ENCODE results near the gene RBM20. TPM values are rescaled to one million over a fixed set of nuclear protein-coding genes. Genes with fewer than 3 reads are reported as not detected.

Gene RBM20
- total RNA-seq, 1 donor from 2014 or later: 0.58 TPM

DNA sequence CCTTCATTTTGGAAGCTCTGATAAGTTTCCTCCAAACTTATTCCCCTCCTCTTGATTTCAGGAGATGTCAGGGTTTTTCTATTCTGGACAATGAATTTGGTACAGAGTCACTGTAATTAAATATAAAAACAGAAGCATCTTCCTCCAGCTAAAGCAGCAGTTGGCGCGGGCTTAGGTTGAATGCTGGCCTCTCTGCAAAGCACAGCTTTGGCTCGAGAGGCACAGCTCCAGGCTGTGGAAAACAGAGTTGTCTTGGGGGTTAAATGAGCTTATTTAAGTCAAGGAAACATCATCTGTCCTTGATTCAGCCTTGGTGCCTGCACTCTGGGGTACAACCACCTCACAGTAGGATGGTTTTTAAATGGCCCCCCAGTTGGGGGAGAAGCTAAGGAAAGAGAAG is 192.6 kb downstream of the RBM20 start:
- Mint-ChIP-seq H3K4me1 (peaks cover 51% of the 10 kb centered on the region), H3K27me3 (ENCODE audit: low read depth) (no peaks in the 10 kb centered on the region), H3K9me3 (no peaks in the 10 kb centered on the region), H3K36me3 (ENCODE audit: low read depth) (no peaks in the 10 kb centered on the region), H3K27ac (ENCODE audit: unreplicated experiment) (no peak overlapping the region), H3K4me3 (no peak overlapping the region)
- DNase-seq (ENCODE audit: low read depth, low spot score): no peak
- no peak for TF ChIP-seq CTCF (conservative IDR thresholded peaks at IDR 0.05)

GRCh38 chr10:110837418-110838171 is 193.5 kb downstream of the RBM20 start:
- Mint-ChIP-seq H3K4me3 (no peak overlapping the region), H3K9me3 (no peaks in the 10 kb centered on the region), H3K27ac (ENCODE audit: unreplicated experiment) (peak overlapping the region; percentile 89)

GRCh38 chr10:110840225-110840922 is 196.2 kb downstream of the RBM20 start:
- Mint-ChIP-seq H3K27ac (ENCODE audit: unreplicated experiment) (no peak overlapping the region), H3K4me3 (no peak overlapping the region), H3K27me3 (ENCODE audit: low read depth) (no peaks in the 10 kb centered on the region), H3K4me1 (peaks cover 50% of the 10 kb centered on the region), H3K9me3 (no peaks in the 10 kb centered on the region), H3K36me3 (ENCODE audit: low read depth) (no peaks in the 10 kb centered on the region)
- DNase-seq (ENCODE audit: low read depth, low spot score): no peak
- no peak for TF ChIP-seq CTCF (conservative IDR thresholded peaks at IDR 0.05)

More at GRCh38 chr10:110837418-110838171, 193.5 kb downstream of the RBM20 start:
- Mint-ChIP-seq H3K27me3 (ENCODE audit: low read depth) (no peaks in the 10 kb centered on the region), H3K4me1 (peaks cover 58% of the 10 kb centered on the region), H3K36me3 (ENCODE audit: low read depth) (no peaks in the 10 kb centered on the region)
- no peak for TF ChIP-seq CTCF (conservative IDR thresholded peaks at IDR 0.05)
- DNase-seq (ENCODE audit: low read depth, low spot score): no peak

- peaks cover 44% of the 10 kb centered on the region for H3K4me1 Mint-ChIP-seq
- no peaks in the 10 kb centered on the region for H3K27me3 Mint-ChIP-seq (ENCODE audit: low read depth)
These were observed 196.8 kb downstream of the RBM20 start for GRCh38 chr10:110840923-110841428.

More at GRCh38 chr10:110840923-110841428, 196.8 kb downstream of the RBM20 start:
- Mint-ChIP-seq H3K4me3 (no peak overlapping the region), H3K36me3 (ENCODE audit: low read depth) (no peaks in the 10 kb centered on the region), H3K9me3 (no peaks in the 10 kb centered on the region), H3K27ac (ENCODE audit: unreplicated experiment) (peak overlapping the region; percentile 87)
- no peak for DNase-seq (ENCODE audit: low read depth, low spot score)
- no peak for TF ChIP-seq CTCF (conservative IDR thresholded peaks at IDR 0.05)
